Measurements from ENCODE around the gene EXTL1. TPM values are rescaled to one million over a fixed set of nuclear protein-coding genes. Genes with fewer than 3 reads are reported as not detected.

EXTL1 gene
- polyA plus RNA-seq, 1 of the 3 experiments (the other 2 are of a cell fraction), result 0.58 TPM

GRCh38 chr1:26077524-26077923 is 55.9 kb downstream of the EXTL1 start:
- Histone ChIP-seq H3K9ac (no peak overlapping the region), H3K9me3 (no peaks in the 10 kb centered on the region), H3K9me2 (no peaks in the 10 kb centered on the region), H4K20me1 (ENCODE audit: insufficient read depth) (no peaks in the 10 kb centered on the region), H3K4me3 (ENCODE audit: low read depth in 2 of 2, low read length in 1 of 2) (no peak overlapping the region), H3K36me3 (replicated peaks in 1 of 2; ENCODE audit: control insufficient read depth in 1 of 2, insufficient read depth in 2 of 2, low read length in 1 of 2) (no peaks in the 10 kb centered on the region), H3F3A (replicated peaks; ENCODE audit: insufficient read depth) (no peaks in the 10 kb centered on the region), H3K27ac (ENCODE audit: low read depth in 2 of 2, low read length in 1 of 2) (no peak overlapping the region), H2AFZ (ENCODE audit: low read depth) (no peak overlapping the region), H3K4me2 (no peak overlapping the region), H3K4me1 (ENCODE audit: control insufficient read depth in 1 of 2, insufficient read depth in 2 of 2, low read depth in 1 of 2, low read length in 1 of 2) (no peaks in the 10 kb centered on the region; a peak in 1 of 4 replicates), H3K27me3 (ENCODE audit: insufficient read depth) (peaks cover 15% of the 10 kb centered on the region), H3K79me2 (ENCODE audit: insufficient read depth) (no peaks in the 10 kb centered on the region)
- ChIA-PET POLR2A (interaction anchor here (0.7 kb wide), 1 partner anchor 10 kb away, joined by 3 read pairs; no protein-coding TSS in a partner anchor), CTCF (no interaction called here)
- TF ChIP-seq, protein P1, sequence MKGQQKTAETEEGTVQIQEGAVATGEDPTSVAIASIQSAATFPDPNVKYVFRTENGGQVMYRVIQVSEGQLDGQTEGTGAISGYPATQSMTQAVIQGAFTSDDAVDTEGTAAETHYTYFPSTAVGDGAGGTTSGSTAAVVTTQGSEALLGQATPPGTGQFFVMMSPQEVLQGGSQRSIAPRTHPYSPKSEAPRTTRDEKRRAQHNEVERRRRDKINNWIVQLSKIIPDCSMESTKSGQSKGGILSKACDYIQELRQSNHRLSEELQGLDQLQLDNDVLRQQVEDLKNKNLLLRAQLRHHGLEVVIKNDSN (IDR thresholded peaks at IDR 0.05; ENCODE audit: borderline replicate concordance, low read depth), result no peak
- no peak for TF ChIP-seq RCOR1 (IDR thresholded peaks at IDR 0.05; ENCODE audit: low read length)
- TF ChIP-seq TCF12 (IDR thresholded peaks at IDR 0.05), result no peak
- TF ChIP-seq NRF1 (IDR thresholded peaks at IDR 0.05; ENCODE audit: low read depth, low read length), result no peak
- no peak for TF ChIP-seq EP300 (IDR thresholded peaks at IDR 0.05; ENCODE audit: borderline replicate concordance in 1 of 2, low read depth in 1 of 2, low read length in 1 of 2)
- TF ChIP-seq FOXJ3 (CRISPR knock-in tag; IDR thresholded peaks at IDR 0.05), result no peak
- TF ChIP-seq FOSL2 (IDR thresholded peaks at IDR 0.05; ENCODE audit: borderline replicate concordance, low read depth), result no peak
- TF ChIP-seq FOXM1 (IDR thresholded peaks at IDR 0.05; ENCODE audit: low read depth), result no peak
- TF ChIP-seq ZBTB33 (IDR thresholded peaks at IDR 0.05; ENCODE audit: borderline replicate concordance, low read depth), result no peak
- no peak for TF ChIP-seq MXI1 (IDR thresholded peaks at IDR 0.05; ENCODE audit: low read depth, low read length)
- TF ChIP-seq PBX3 (IDR thresholded peaks at IDR 0.05), result no peak
- TF ChIP-seq NFIC (IDR thresholded peaks at IDR 0.05; ENCODE audit: borderline replicate concordance), result no peak
- TF ChIP-seq TEAD4 (IDR thresholded peaks at IDR 0.05; ENCODE audit: borderline replicate concordance, insufficient read depth), result no peak
- TF ChIP-seq RXRA (IDR thresholded peaks at IDR 0.05; ENCODE audit: borderline replicate concordance, low read depth), result no peak
- no peak for TF ChIP-seq MEF2A (IDR thresholded peaks at IDR 0.05; ENCODE audit: borderline replicate concordance, low read depth)
- TF ChIP-seq, protein P2, sequence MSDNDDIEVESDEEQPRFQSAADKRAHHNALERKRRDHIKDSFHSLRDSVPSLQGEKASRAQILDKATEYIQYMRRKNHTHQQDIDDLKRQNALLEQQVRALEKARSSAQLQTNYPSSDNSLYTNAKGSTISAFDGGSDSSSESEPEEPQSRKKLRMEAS (IDR thresholded peaks at IDR 0.05; ENCODE audit: low read depth), result no peak
- TF ChIP-seq CHD2 (IDR thresholded peaks at IDR 0.05; ENCODE audit: low read length, partially characterized antibody), result no peak
- DNase-seq, result no peak
- 78% methylated on average over 1 of the region's 1 CpG for WGBS (ENCODE audit: low lambda C conversion rate)

Measured in SK-N-SH (cell line).